Panc1 (cell line): Measurements from ENCODE around the gene S1PR3. TPM values are rescaled to one million over a fixed set of nuclear protein-coding genes. Genes with fewer than 3 reads are reported as not detected.

Source experiments
- ATAC-seq: fragments of 200-7000 bp; cut with Tn5 transposase; 2 replicates; pipeline ENCODE4 v1.9.1; 2020; ENCODE audit warnings: mild to moderate bottlenecking, moderate library complexity
- BruUV-seq: library from RNA; stranded (reverse); fragments of 400-500 nt; replicated peaks from 2 replicates; lab custom pipeline; 2021; lab: Mats Ljungman, UMichigan
- CTCF ChIA-PET: fragments of 300-600 bp; sonication (Branson Sonifier 250); formaldehyde crosslinking; loops from one replicate; lab custom pipeline; 2022; ENCODE audit warnings: antibody characterized with exemption; lab: Charles Lee
- POLR2A ChIA-PET: fragments of 300-600 bp; sonication (Branson Sonifier 250); formaldehyde crosslinking; loops from one replicate; lab custom pipeline; 2022; ENCODE audit warnings: antibody characterized with exemption; lab: Charles Lee
- DNase-seq: peaks from one replicate; pipeline ENCODE4 v3.0.0-alpha.2; 2010; ENCODE audit warnings: low read depth, low spot score
- H3K27ac ChIP-seq: 2 replicates; pipeline ENCODE4 v1.5.1; 2011; ENCODE audit warnings: mild to moderate bottlenecking, low read length, inconsistent platforms
- H3K27me3 ChIP-seq: fragments of 200-500 bp; sonication (Bioruptor generic); 2 replicates; pipeline ENCODE4 v1.6.0; 2014; ENCODE audit warnings: low read length, inconsistent platforms; ENCODE audit not compliant: control insufficient read depth, insufficient read depth
- H3K36me3 ChIP-seq: fragments of 200-500 bp; sonication (Bioruptor generic); 2 replicates; pipeline ENCODE4 v1.5.1; 2014; ENCODE audit warnings: inconsistent platforms, mild to moderate bottlenecking, low read length, moderate library complexity; ENCODE audit not compliant: control insufficient read depth, insufficient read depth
- H3K4me1 ChIP-seq: 2 replicates; pipeline ENCODE4 v1.5.1; 2011; ENCODE audit warnings: inconsistent platforms, mild to moderate bottlenecking, low read length, moderate library complexity; ENCODE audit not compliant: control insufficient read depth, insufficient read depth
- H3K4me3 ChIP-seq, 2 experiments: 2 replicates each; pipeline ENCODE4 v1.5.1; 2011 to 2012; ENCODE audit warnings: low read depth in 2 of 2, low read length in 2 of 2, mild to moderate bottlenecking in 2 of 2, inconsistent platforms in 1 of 2, moderate library complexity in 1 of 2
- H3K9me3 ChIP-seq: fragments of 200-500 bp; sonication (Bioruptor generic); 2 replicates; pipeline ENCODE4 v1.5.1; 2014; ENCODE audit warnings: low read depth, mild to moderate bottlenecking, inconsistent platforms, low read length, moderate library complexity; ENCODE audit not compliant: control insufficient read depth, insufficient read depth
- CTCF ChIP-seq: fragments of 450-650 bp; IDR thresholded peaks from 2 replicates; pipeline ENCODE4 v1.5.1; 2017; ENCODE audit warnings: mild to moderate bottlenecking
- POLR2AphosphoS5 ChIP-seq: IDR thresholded peaks from 2 replicates; pipeline ENCODE4 v1.6.1; 2012; ENCODE audit warnings: mild to moderate bottlenecking, low read depth, low read length, moderate library complexity
- REST ChIP-seq, 2 experiments: IDR thresholded peaks; 2 replicates each; pipeline ENCODE4 v1.6.1; 2011 to 2012; ENCODE audit warnings: low read depth in 2 of 2, control low read depth in 1 of 2, low read length in 1 of 2, mild to moderate bottlenecking in 1 of 2, moderate library complexity in 1 of 2; ENCODE audit not compliant: insufficient read depth in 1 of 2
- SIN3A ChIP-seq: IDR thresholded peaks from 2 replicates; pipeline ENCODE4 v1.6.1; 2012; ENCODE audit warnings: low read depth, mild to moderate bottlenecking, low read length, moderate library complexity, borderline replicate concordance; ENCODE audit not compliant: insufficient read depth
- TCF7L2 ChIP-seq: IDR thresholded peaks from 2 replicates; pipeline ENCODE4 v1.6.1; 2011; ENCODE audit warnings: mild to moderate bottlenecking, low read depth, low read length, inconsistent platforms
- in situ Hi-C: cut with HindIII; loops from 2 replicates; pipeline ENCODE4 v1.10.0; 2016; ENCODE audit warnings: low sequenced_read_pairs, low pct_unique_long_range_greater_than_20kb
- intact Hi-C: fragments of 100-400 bp; cut with micrococcal nuclease; formaldehyde crosslinking; loops from one replicate; pipeline ENCODE4 v1.10.0; 2022; ENCODE audit not compliant: unreplicated experiment
- total RNA-seq: library from RNA; stranded (reverse); gene quantifications from one replicate; pipeline ENCODE4 v1.2.1, GENCODE V29; 2021; ENCODE audit not compliant: unreplicated experiment

Gene S1PR3
- total RNA-seq, 1 experiment from 2014 or later: 8.1 TPM

GRCh38 chr9:89012294-89013042 is 21.2 kb downstream of the S1PR3 start:
- H3K36me3 ChIP-seq: no peaks in the 10 kb centered on the region
- POLR2A ChIA-PET: no interaction called here
- DNase-seq: no peak
- H3K4me3 ChIP-seq: no peak overlapping the region
- BruUV-seq: no TSS peak
- intact Hi-C loops (no loop called here), in situ Hi-C loops (no loop called here)
- CTCF ChIA-PET: no interaction called here
- no peak for ATAC-seq
- no peaks in the 10 kb centered on the region for H3K27me3 ChIP-seq
- no peak overlapping the region for H3K27ac ChIP-seq
- no peaks in the 10 kb centered on the region for H3K4me1 ChIP-seq
- TF ChIP-seq TCF7L2: no peak
- no peak for TF ChIP-seq REST (IDR thresholded peaks at IDR 0.05; ENCODE audit: insufficient read depth in 1 of 2, low read depth in 2 of 2, low read length in 1 of 2)
- TF ChIP-seq CTCF: no peak
- TF ChIP-seq POLR2AphosphoS5: no peak
- TF ChIP-seq SIN3A: no peak
- no peaks in the 10 kb centered on the region for H3K9me3 ChIP-seq

- CTCF ChIA-PET: no interaction called here
- Histone ChIP-seq H3K4me1 (no peaks in the 10 kb centered on the region), H3K27ac (no peak overlapping the region), H3K36me3 (no peaks in the 10 kb centered on the region), H3K27me3 (no peaks in the 10 kb centered on the region), H3K4me3 (no peak overlapping the region), H3K9me3 (no peaks in the 10 kb centered on the region)
- POLR2A ChIA-PET: no interaction called here
- in situ Hi-C loops: no loop called here
- intact Hi-C loops: no loop called here
- DNase-seq: no peak
- no peak for TF ChIP-seq SIN3A
- TF ChIP-seq CTCF: no peak
- TF ChIP-seq REST (IDR thresholded peaks at IDR 0.05; ENCODE audit: insufficient read depth in 1 of 2, low read depth in 2 of 2, low read length in 1 of 2): no peak
- no peak for TF ChIP-seq TCF7L2
- TF ChIP-seq POLR2AphosphoS5: no peak
- no TSS peak for BruUV-seq
- ATAC-seq: no peak
These were observed 22.4 kb downstream of the S1PR3 start for GRCh38 chr9:89013660-89014059.
